ENCODE results near the gene DLG3. TPM values are rescaled to one million over a fixed set of nuclear protein-coding genes. Genes with fewer than 3 reads are reported as not detected.

DLG3 gene
- total and polyA plus RNA-seq, 9 donors, result 12.6 to 40.5 (median 27.3) TPM

- TF ChIP-seq POLR2A (IDR thresholded peaks at IDR 0.05), result no peak
- TF ChIP-seq CTCF (IDR thresholded peaks at IDR 0.05), result no peak
- no peak for TF ChIP-seq EP300 (IDR thresholded peaks at IDR 0.05)
- Histone ChIP-seq H3K4me3 (no peak overlapping the region), H3K9me3 (no peaks in the 10 kb centered on the region), H3K27me3 (no peaks in the 10 kb centered on the region), H3K36me3 (no peaks in the 10 kb centered on the region), H3K27ac (peak overlapping the region in 1 of 2 donors; percentile 46), H3K4me1 (ENCODE audit: insufficient read depth) (peaks cover 4% of the 10 kb centered on the region)
- intact Hi-C loops (cut with DNase I), result no loop called here
- WGBS, 3 donors, result 38 to 53% (median 46%) methylated on average over 4 of the region's 4 CpGs
- DNase-seq, result no peak
Observed at GRCh38 chrX:70479247-70479921, 34.7 kb downstream of the DLG3 start.

GRCh38 chrX:70479922-70480659 is 35.5 kb downstream of the DLG3 start:
- no peaks in the 10 kb centered on the region for H3K36me3 ChIP-seq
- TF ChIP-seq CTCF (IDR thresholded peaks at IDR 0.05), result no peak
- no peak for TF ChIP-seq EP300 (IDR thresholded peaks at IDR 0.05)
- no peak for TF ChIP-seq POLR2A (IDR thresholded peaks at IDR 0.05)
- intact Hi-C loops (cut with DNase I), result loop anchor here in 1 of 4 donors (5.0 kb wide), 1 partner anchor 33 kb away; no protein-coding TSS in a partner anchor
- H3K27ac ChIP-seq, result no peak overlapping the region
- H3K9me3 ChIP-seq, result no peaks in the 10 kb centered on the region
- H3K4me3 ChIP-seq, result no peak overlapping the region
- H3K27me3 ChIP-seq, result no peaks in the 10 kb centered on the region
- peak in 2 of 5 donors; percentile 13 to 29 for DNase-seq
- WGBS, 3 donors, result 22 to 43% (median 30%) methylated on average over 6 of the region's 6 CpGs
- H3K4me1 ChIP-seq (ENCODE audit: insufficient read depth), result peaks cover 4% of the 10 kb centered on the region

- Histone ChIP-seq H3K9me3 (no peaks in the 10 kb centered on the region), H3K27ac (no peak overlapping the region), H3K4me3 (no peak overlapping the region), H3K27me3 (no peaks in the 10 kb centered on the region), H3K4me1 (ENCODE audit: insufficient read depth) (peaks cover 4% of the 10 kb centered on the region), H3K36me3 (no peaks in the 10 kb centered on the region)
- TF ChIP-seq POLR2A (IDR thresholded peaks at IDR 0.05), result no peak
- no peak for TF ChIP-seq EP300 (IDR thresholded peaks at IDR 0.05)
- WGBS, 3 donors, result 32 to 35% (median 35%) methylated on average over 9 of the region's 9 CpGs
- DNase-seq, result peak in 3 of 5 donors; percentile 18 to 41 (median 24)
- intact Hi-C loops (cut with DNase I), result loop anchor here in 1 of 4 donors (5.0 kb wide), 1 partner anchor 33 kb away; no protein-coding TSS in a partner anchor
Observed at GRCh38 chrX:70480660-70481018, 36.0 kb downstream of the DLG3 start.

- 75 to 81% (median 77%) methylated on average over 8 of the region's 8 CpGs for WGBS, 3 donors
- no peak overlapping the region for H3K27ac ChIP-seq
- intact Hi-C loops (cut with DNase I), result loop anchor here in 1 of 4 donors (5.0 kb wide), 1 partner anchor 34 kb away; no protein-coding TSS in a partner anchor
Observed at GRCh38 chrX:70481471-70482270, 37.0 kb downstream of the DLG3 start.

More at GRCh38 chrX:70481471-70482270, 37.0 kb downstream of the DLG3 start:
- Histone ChIP-seq H3K27me3 (no peaks in the 10 kb centered on the region), H3K36me3 (no peaks in the 10 kb centered on the region), H3K9me3 (no peaks in the 10 kb centered on the region), H3K4me3 (no peak overlapping the region), H3K4me1 (ENCODE audit: insufficient read depth) (peaks cover 3% of the 10 kb centered on the region)
- DNase-seq, result no peak
- TF ChIP-seq CTCF (IDR thresholded peaks at IDR 0.05), result no peak
- TF ChIP-seq EP300 (IDR thresholded peaks at IDR 0.05), result no peak
- TF ChIP-seq POLR2A (IDR thresholded peaks at IDR 0.05), result no peak

Measured in ovary (tissue), 9 donors.